Adrenal gland (tissue), 12 donors: ENCODE measurements around the gene UFC1. TPM values are rescaled to one million over a fixed set of nuclear protein-coding genes. Genes with fewer than 3 reads are reported as not detected.

Source experiments
- DNase-seq, 7 donors: peaks; one replicate each; pipeline ENCODE4 v3.0.0-alpha.2; 2019 to 2020
- H3K27ac ChIP-seq, 5 donors: fragments of 200-600 bp; sonication (generic) in 4 of 5; 1 replicate in 3 of 5; 2 replicates in 2 of 5; pipeline versions ENCODE4 v1.5.1 to v1.8.0; 2016 to 2020; ENCODE audit warnings: mild to moderate bottlenecking in 1 of 5
- H3K27me3 ChIP-seq: fragments of 200-600 bp; 2 replicates; pipeline ENCODE4 v1.8.0; 2021
- H3K36me3 ChIP-seq, 2 donors: fragments of 200-600 bp; replicated peaks in 1 of 2; 1 replicate in 1 of 2; 2 replicates in 1 of 2; pipeline versions ENCODE4 v1.5.1 to v1.8.0; 2018 to 2022
- H3K4me1 ChIP-seq, 2 donors: fragments of 200-600 bp; replicated peaks in 1 of 2; 1 replicate in 1 of 2; 2 replicates in 1 of 2; pipeline versions ENCODE4 v1.5.1 to v1.8.0; 2018 to 2021
- H3K4me3 ChIP-seq, 4 donors: fragments of 200-600 bp; sonication (generic) in 3 of 4; one replicate each; pipeline ENCODE4 v1.5.1; 2016 to 2018
- H3K9me3 ChIP-seq, 3 donors: fragments of 200-600 bp; sonication (generic) in 1 of 3; replicated peaks in 1 of 3; 1 replicate in 2 of 3; 2 replicates in 1 of 3; pipeline versions ENCODE4 v1.5.1 to v1.8.0; 2016 to 2021
- CTCF ChIP-seq, 6 experiments: fragments of 450-650 bp in 4 of 6; fragments of 200-600 bp in 2 of 6; sonication (generic) in 1 of 6; IDR thresholded peaks; 1 replicate in 5 of 6; 2 replicates in 1 of 6; pipeline versions ENCODE4 v1.5.1 to v1.8.0; 2016 to 2021; ENCODE audit warnings: antibody characterized with exemption in 6 of 6, mild to moderate bottlenecking in 2 of 6, moderate library complexity in 1 of 6
- POLR2A ChIP-seq, 2 donors: fragments of 450-650 bp; IDR thresholded peaks; one replicate each; pipeline ENCODE4 v1.6.1; 2017; ENCODE audit warnings: antibody characterized with exemption in 2 of 2, mild to moderate bottlenecking in 2 of 2, moderate library complexity in 1 of 2
- WGBS, 4 donors: extraction: QIAGEN DNeasy Blood & Tissue Kit in 2 of 4; methylation state at CpG; one replicate each; pipeline versions ENCODE4 v1.1.5 to v1.1.7; 2013 to 2017; 5-methylcytosine and 5-hydroxymethylcytosine counted together
- intact Hi-C, 2 donors: fragments of 100-400 bp; cut with DNase I; formaldehyde crosslinking; loops; one replicate each; pipeline versions ENCODE4 v1.14.1 to v1.15.0; 2022 to 2023
- polyA plus RNA-seq, 3 donors: library from polyadenylated mRNA; stranded (reverse); fragments of 200-250 nt in 2 of 3; fragments of 350-450 nt in 1 of 3; fragmentation: Illumina TruSeq in 1 of 3; extraction: RNeasy Lipid Tissue Mini Kit (QIAGEN cat#74804) in 1 of 3; gene quantifications; one replicate each; pipeline ENCODE4 v1.2.3, GENCODE V29; 2013 to 2014
- total RNA-seq, 9 donors: library from RNA; depleted of rRNA in 4 of 9; stranded (reverse); fragments of >200 nt in 4 of 9; fragments of 120-200 nt in 1 of 9; fragmentation: NEBNext Ultra II Directional in 1 of 9; extraction: Animal tissue kit (Norgen Biotek cat#: 25700) in 1 of 9; gene quantifications; one replicate each; pipeline versions ENCODE4 v1.1.0 to v1.2.4, GENCODE V29; 2013 to 2023
- donor health status: healthy with polysubstance abuse.
- donor health status: Bipolar disorder and iron deficiency.
- donor health status: DM: yes; HTN: yes; CAD: no.
- donor health status: DM: no; HTN: no; CAD: no.
- donor health status: DM: no; HTN: no; CAD: no.
- donor health status: DM: yes; HTN: yes; CAD: no.

UFC1 gene
- total and polyA plus RNA-seq, 12 donors = 59.0 to 166 (median 110) TPM

GRCh38 chr1:161130266-161130665 lies 23.5 kb upstream of the UFC1 start:
- peak overlapping the region in 1 of 5 donors; percentile 99 for H3K27ac ChIP-seq
- no peak for DNase-seq
- H3K27me3 ChIP-seq = no peaks in the 10 kb centered on the region
- TF ChIP-seq CTCF (IDR thresholded peaks at IDR 0.05) (no peak), POLR2A (IDR thresholded peaks at IDR 0.05) (no peak)
- no peaks in the 10 kb centered on the region for H3K9me3 ChIP-seq
- peaks cover 16 to 57% of the 10 kb centered on the region in 2 donors for H3K4me1 ChIP-seq
- intact Hi-C loops = no loop called here
- WGBS, 4 donors = 43 to 59% (median 49%) methylated on average over 1 of the region's 1 CpG
- H3K36me3 ChIP-seq = peaks cover 0 to 30% of the 10 kb centered on the region in 2 donors
- no peak overlapping the region for H3K4me3 ChIP-seq

GRCh38 chr1:161131523-161132409 lies 22.0 kb upstream of the UFC1 start:
- intact Hi-C loops = no loop called here
- H3K4me1 ChIP-seq = peaks cover 16 to 57% of the 10 kb centered on the region in 2 donors
- peak in 1 of 7 donors; percentile 50 for DNase-seq

GRCh38 chr1:161132410-161133219 lies 21.2 kb upstream of the UFC1 start, which contains the start of gene DEDD:
DEDD (minus strand) TSS chr1:161132667; CDS start chr1:161124462, 8,205 bp downstream.
- intact Hi-C loops = no loop called here
- TF ChIP-seq POLR2A (IDR thresholded peaks at IDR 0.05) (peak in 1 of 2 donors; percentile 64), CTCF (IDR thresholded peaks at IDR 0.05) (peak in 1 of 6 experiments; percentile 4)
- H3K4me1 ChIP-seq = peaks cover 16 to 49% of the 10 kb centered on the region in 2 donors

More at GRCh38 chr1:161131523-161132409, 22.0 kb upstream of the UFC1 start:
- peak overlapping the region; percentile 37 to 91 (median 76) for H3K4me3 ChIP-seq
- H3K9me3 ChIP-seq = no peaks in the 10 kb centered on the region
- no peaks in the 10 kb centered on the region for H3K27me3 ChIP-seq
- TF ChIP-seq POLR2A (IDR thresholded peaks at IDR 0.05) (peak in 1 of 2 donors; percentile 16), CTCF (IDR thresholded peaks at IDR 0.05) (no peak)
- H3K36me3 ChIP-seq = peaks cover 0 to 26% of the 10 kb centered on the region in 2 donors
- 4% methylated on average over 19 to 22 of the region's 22 CpGs for WGBS, 4 donors
- peak overlapping the region; percentile 71 to 99 (median 97) for H3K27ac ChIP-seq

More at GRCh38 chr1:161132410-161133219, 21.2 kb upstream of the UFC1 start, which contains the start of gene DEDD:
- DNase-seq = peak; percentile 89 to 98 (median 95)
- 0 to 1% (median 0%) methylated on average over 24 to 68 of the region's 68 CpGs for WGBS, 4 donors
- Histone ChIP-seq H3K4me3 (peak within 1 kb of the TSS; percentile 37 to 91 (median 76)), H3K27ac (peak within 1 kb of the TSS; percentile 71 to 99 (median 97)), H3K36me3 (peaks cover 0 to 21% of the 10 kb centered on the region in 2 donors), H3K27me3 (no peaks in the 10 kb centered on the region), H3K9me3 (no peaks in the 10 kb centered on the region)
